ENCODE data around the gene CHST8.
A peak's percentile ranks its signal among the peaks of the same experiment; 100 is the strongest.
"Not testable (repeated sequence)": the region's sequence is repeated elsewhere in the genome, so short reads cannot be mapped to it uniquely, and the experiment has no call there.

The CHST8 gene

DNA sequence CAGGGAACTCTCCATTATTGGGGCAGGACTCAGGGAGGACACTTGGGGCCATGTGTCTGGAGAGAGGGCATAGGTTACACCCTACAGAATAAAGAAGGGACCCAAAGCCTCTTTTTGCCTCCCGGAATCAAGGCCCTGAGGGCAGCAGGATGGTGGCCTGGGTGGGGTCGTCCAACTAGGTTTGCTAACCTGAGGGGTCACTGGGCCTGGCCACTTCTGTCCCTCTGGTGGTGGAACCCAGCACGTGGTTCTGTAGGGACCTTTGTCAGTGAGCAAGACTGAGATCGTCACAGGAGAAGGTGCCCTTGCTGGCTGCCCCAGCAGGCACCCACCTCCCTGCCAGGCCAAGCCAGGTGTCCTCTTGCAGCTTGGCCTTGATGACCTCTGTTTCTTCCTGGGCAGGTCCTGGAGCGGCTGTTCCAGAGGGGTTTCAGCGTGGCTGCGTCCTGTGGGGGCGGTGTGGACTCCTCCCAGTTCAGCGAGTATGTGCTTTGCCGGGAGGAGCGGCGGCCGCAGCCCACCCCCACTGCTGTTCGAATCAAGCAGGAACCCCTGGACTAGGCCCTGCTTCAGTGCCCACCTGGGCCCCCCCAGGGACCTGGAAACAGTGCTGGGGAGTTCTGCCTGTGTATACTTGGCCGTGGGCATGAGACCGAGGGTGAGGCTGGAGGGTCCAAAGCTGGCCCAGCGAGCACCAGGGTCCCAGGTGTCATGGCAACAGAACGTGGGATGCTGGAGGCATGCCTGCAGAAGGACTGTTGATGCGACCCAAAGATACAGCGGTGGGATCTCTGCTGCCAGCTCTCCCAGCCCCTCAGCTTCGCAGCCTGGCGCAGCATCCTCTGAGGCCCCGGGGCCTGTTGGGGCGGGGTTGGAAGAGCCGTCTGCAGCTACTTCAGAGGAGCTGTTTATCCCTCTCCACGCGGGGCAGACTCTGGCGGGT is 190.9 kb downstream of the CHST8 start:
- no peak for DNase-seq (ENCODE audit: low read depth)

DNA sequence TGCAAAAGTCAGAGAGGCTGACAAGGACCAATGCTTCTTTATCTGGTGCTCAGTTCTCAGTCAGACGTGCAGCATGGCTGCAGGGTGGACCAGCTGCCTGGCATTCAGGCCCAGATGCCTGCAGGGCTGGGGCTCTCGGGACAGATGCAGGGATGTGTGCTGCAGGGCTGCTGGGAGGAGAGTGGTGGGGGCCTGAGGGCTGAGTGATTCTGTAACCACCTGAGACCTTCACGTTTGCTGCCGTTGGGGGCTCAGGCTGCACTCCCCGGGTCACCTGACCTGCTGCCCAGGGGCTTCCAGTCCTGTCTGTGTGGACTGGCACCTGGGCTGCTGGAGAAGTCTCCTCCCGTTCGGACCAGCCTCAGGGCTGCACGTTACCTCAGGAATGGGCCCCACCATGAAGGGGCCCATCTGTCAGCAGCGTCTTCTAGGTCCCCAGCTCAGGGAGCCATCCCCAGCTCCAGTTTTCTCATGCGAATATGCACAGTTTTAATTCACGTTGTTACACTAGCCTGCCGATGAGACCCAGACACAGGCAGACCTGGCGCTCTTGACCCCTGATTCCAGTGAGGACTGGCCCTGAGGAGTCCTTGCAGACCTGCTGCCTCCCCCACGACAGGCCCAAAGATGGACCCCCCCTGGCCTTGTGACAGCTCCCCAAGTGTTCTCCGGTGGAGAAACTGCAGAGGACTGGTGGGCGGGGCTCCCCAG is 191.8 kb downstream of the CHST8 start:
- DNase-seq (ENCODE audit: low read depth): no peak

DNA sequence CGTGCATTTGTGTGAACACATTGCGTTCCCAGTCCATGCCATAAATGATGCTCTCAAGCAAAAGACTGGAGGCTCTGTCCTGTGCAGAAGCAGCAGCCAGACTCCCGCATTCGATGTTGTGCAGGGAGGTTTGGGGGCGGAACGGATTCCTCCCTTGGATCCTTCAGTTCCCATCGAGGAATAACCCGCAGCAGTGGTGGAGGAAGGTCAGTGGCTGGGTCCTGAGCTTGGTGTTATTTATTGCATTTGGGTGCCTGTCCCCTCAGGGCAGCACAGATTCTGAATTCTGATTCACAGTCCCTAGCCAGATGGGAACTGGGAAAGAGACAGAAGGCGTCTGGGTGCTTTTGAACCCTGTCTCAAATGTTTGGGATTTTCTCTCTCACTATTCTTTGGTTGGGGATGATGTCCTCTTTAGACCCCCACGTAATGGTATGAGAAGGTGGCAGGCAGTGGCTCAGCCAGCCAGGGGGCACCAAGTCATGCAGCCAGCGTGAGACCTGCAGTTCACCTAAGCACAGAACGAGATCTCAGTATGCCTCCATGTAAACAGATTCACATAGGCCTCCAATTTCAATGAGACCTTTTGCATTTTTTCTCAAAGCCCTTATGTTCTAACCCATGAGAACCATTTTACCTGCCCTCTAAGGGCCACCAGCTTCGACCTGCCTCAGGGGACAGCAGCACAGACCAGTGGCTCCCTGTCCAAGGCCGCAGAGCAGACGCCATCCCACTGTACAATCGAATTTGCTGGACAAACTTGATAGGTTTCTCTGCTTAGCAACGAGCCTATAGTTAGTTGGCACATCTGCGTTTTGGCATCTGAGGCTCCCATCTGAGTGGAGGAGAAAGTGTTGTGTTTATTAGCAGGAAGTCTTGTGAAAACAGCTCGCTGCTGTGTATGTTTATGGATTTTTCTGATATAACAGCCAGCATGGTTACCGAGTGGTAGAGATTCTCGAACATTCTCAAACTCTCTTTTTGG is 192.7 kb downstream of the CHST8 start:
- no peak for DNase-seq (ENCODE audit: low read depth)

DNA sequence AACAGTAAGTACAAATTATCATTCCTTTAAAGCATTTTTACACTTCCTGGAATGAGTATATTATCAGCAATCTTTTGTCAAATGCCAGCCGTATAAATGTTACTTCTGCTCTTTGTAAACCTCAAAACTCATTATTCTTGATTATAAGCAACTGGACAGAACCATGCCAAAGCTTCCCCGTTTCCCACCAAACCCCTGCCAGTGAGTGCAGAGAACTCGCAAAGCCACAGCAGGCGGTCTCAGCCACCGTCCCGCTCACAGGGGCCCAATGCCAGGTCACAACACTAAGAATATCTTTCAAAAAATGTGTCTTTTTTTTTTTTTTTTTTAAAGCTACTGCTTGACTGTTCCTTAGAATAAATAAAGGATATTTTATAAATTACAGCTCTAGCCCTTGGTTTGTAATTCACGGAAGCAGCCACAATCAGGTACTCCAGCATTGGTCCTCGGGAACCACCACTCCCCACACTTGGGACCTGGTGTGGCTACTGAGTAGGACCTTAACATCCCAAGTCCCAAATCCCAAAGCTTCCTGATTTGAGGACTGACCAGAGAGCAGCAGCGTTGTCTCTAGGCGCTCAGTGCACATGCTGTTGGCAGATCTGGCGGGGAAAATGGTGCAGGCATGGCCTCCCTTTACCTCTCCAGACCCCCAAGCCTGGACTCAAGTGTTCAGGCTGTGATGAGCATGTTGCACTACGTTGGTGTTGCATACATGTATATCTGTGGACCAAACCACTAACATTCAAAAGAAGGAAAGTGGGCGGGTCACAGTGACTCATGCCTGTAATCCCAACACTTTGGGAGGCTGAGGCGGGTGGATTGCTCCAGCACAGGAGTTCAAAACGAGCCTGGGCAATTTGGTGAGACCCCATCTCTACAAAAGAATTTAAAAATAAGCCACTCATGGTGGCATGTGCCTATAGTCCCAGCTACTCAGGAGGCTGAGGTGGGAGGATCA is 193.9 kb downstream of the CHST8 start:
- DNase-seq (ENCODE audit: low read depth): no peak

DNA sequence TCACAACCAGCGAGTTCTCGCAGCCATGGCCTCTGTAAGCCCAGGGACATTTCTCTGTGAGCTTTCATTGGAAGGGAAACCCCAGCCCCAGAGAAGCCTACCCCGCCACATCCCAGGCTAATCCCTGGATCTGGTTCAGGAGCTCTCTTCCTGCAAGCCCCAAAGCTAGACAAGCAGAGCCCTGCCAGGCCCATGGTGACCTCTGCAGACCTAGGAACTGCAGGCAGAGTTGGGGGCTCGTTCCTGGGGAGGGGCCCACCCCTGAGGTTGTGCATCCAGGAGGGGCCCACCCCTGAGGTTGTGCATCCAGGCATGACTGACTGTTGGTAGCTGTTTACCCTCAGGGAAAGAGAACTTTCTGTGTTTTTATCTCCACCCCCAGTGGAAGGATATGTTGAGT is 196.7 kb downstream of the CHST8 start:
- no peak for DNase-seq (ENCODE audit: low read depth)

DNA sequence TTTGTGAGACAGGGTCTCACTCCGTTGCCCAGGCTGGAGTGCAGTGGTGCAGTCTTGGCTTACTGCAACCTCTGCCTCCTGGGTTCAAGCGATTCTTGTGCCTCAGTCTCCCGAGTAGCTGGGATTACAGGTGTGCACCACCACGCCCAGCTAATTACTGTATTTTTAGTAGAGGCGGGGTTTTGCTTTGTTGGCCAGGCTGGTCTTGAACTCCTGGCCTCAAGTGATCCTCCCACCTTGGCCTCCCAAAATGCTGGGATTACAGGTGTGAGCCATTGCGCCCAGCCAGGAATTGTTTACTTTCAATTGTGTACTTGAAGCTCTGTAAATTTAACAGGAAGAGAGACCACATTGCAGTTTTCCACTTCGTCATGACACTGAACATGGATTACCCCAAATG is 197.3 kb downstream of the CHST8 start:
- not testable (repeated sequence) for DNase-seq (ENCODE audit: low read depth)

DNA sequence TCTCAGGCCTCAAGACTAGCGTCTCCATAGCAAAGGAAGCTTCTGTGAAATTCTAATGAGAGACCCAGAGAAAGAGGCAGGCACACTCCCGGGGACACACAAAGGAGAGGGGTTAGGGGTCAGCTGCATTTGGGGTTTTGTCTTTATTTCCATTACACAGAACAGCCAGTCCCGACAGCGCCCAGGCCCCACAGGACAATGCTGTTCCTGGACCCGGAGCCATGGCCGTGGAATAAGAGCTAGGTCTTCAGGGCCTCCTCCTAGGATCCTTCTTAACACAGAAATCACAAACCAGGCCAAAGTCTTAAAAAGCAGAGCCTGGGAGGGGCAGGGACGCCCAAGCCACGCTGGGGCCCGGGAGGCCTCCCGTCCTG is 197.7 kb downstream of the CHST8 start:
- no peak for DNase-seq (ENCODE audit: low read depth)

DNA sequence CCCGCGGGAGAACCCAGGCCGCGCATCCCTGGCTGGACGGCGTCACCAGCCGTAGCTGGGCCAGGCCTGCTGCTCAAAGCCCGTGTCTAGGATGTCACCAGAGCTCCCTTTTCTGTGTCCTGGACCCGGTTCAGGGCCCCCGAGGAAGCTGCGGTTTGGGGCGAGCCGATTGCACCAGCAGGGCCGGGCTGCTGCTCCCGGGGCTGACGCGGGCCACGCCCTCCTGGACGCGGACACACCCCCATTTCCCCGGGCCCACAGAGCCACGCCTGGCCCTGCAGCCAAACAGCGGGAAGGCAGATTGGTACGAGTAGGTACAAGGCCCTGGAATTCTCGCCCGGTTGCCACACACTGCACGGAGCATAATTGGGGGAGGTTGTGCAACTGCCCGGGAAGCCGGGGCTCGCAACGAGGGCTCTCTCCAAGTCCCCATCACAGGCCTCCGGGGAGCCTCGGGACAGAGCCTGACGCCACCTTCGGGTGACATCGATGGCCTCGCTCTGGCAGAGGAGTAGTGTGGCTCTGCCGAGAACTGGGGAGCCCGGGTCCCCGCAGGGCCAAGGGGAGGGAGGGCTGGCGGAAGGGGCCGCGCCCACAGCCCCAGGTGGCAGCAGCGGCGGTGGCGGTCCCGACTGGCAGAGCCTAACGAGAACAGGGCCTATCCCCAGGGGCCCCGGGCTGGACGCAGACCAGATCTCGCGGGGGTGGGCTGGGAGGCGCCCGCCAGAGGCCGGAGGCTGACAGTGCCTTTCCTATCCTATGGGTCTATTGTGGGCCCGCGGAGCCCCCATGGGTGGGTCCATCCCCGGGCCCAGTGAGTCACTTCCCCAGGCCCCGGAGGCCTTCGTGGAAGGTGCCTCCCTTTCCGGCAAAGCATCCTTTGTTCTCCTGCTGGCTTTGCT is 198.4 kb downstream of the CHST8 start:
- peak; percentile 54 for DNase-seq (ENCODE audit: low read depth)

DNA sequence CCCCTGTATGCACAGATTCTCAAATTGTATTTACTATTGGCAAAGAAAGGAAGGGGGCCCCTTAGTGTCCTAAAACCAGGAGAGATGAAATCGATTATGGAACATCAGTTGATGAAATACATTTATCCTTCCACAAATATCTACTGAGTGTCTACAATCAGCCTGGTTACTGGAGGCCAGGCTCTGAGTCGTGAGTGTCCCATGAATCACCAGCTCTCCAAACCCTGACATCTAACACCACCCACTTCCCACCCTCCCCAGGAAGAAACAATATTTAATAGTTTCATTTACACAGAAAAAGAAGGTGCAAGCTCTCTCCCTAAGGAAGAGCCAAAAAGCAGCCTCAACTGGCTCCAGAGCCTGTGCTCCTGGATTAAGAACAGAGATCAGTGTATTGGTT is 200.1 kb downstream of the CHST8 start:
- no peak for DNase-seq (ENCODE audit: low read depth)
